HG03520 (cell line): ENCODE data around the gene ADNP2.

Source experiments
- ATAC-seq: cut with Tn5 transposase; IDR thresholded peaks from one replicate; pipeline ENCODE4 v1.9.1; 2021; ENCODE audit warnings: mild to moderate bottlenecking, moderate library complexity; ENCODE audit not compliant: unreplicated experiment

The ADNP2 gene, protein sequence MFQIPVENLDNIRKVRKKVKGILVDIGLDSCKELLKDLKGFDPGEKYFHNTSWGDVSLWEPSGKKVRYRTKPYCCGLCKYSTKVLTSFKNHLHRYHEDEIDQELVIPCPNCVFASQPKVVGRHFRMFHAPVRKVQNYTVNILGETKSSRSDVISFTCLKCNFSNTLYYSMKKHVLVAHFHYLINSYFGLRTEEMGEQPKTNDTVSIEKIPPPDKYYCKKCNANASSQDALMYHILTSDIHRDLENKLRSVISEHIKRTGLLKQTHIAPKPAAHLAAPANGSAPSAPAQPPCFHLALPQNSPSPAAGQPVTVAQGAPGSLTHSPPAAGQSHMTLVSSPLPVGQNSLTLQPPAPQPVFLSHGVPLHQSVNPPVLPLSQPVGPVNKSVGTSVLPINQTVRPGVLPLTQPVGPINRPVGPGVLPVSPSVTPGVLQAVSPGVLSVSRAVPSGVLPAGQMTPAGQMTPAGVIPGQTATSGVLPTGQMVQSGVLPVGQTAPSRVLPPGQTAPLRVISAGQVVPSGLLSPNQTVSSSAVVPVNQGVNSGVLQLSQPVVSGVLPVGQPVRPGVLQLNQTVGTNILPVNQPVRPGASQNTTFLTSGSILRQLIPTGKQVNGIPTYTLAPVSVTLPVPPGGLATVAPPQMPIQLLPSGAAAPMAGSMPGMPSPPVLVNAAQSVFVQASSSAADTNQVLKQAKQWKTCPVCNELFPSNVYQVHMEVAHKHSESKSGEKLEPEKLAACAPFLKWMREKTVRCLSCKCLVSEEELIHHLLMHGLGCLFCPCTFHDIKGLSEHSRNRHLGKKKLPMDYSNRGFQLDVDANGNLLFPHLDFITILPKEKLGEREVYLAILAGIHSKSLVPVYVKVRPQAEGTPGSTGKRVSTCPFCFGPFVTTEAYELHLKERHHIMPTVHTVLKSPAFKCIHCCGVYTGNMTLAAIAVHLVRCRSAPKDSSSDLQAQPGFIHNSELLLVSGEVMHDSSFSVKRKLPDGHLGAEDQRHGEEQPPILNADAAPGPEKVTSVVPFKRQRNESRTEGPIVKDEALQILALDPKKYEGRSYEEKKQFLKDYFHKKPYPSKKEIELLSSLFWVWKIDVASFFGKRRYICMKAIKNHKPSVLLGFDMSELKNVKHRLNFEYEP

DNA sequence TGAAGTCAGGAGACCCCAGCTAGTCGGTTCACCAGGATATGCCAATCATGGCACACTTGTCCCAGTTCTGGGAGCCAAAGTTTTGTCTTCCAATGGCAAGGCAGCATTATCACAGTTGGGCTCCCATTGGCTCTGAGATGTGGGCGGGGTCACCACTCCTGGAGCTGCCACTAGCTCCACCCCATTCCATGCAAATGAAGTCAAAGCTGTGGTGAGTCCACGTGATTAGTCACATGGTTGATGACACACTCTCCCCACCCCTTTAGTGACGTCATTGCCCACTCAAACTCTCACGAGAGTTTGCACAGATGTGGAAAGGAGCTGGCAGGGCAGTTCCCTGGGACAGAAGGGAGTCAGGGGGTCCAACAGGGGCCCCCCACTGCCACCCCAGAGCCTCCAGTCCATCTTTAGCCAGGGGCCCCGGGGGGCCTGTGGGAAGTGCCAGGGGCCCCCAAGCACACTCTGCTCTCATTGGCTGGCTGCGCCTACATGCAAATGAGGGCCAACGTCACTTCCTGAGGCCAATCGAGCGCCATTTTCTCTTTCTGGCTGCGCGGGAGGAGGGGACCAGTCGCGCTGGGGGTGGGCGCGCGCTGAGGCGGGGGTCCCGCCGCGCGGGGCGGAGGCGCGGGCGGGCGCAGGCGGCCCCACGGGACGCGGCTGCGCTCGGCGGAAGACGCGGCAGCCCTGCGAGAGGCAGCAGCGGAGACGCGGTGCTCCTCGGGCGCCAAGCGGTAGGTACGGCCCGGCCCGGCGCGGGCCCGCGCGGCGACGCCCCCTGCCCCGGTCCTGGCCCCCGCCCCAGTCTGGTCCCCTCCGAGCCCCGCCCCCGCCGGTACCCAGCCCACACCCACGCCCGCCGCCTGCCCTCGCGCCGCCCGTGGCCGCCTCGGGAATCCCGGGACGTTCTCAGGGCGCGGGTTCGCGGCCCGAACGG lies at the start of gene ADNP2:
ADNP2 (plus strand) TSS at position 524 of the 937 bp plus-strand sequence. CDS start 8,281 bp downstream, outside the sequence.
- ATAC-seq, result peak; percentile 63

DNA sequence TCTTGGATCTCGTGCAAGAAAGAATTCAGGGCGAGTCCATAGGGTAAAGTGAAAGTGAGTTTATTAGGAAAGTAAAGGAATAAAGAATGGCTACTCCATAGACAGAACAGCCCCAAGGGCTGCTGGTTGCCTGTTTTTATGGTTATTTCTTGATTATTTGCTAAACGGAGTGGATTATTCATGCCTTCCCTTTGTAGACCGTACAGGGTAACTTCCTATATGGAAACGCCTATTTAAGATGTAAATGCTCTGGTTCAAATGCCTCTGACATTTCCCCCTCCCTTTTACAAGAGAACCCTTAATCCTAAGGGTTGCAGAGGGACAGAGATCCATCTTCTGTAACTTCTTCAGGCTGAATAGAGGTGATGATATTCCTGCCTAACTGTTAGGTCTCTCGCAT lies 49.1 kb upstream of the ADNP2 start:
- no peak for ATAC-seq

- no peak for ATAC-seq
Measured at GRCh38 chr18:80065705-80066104, 43.4 kb upstream of the ADNP2 start.

- ATAC-seq, result no peak
Measured at GRCh38 chr18:80067321-80067720, 41.7 kb upstream of the ADNP2 start.

DNA sequence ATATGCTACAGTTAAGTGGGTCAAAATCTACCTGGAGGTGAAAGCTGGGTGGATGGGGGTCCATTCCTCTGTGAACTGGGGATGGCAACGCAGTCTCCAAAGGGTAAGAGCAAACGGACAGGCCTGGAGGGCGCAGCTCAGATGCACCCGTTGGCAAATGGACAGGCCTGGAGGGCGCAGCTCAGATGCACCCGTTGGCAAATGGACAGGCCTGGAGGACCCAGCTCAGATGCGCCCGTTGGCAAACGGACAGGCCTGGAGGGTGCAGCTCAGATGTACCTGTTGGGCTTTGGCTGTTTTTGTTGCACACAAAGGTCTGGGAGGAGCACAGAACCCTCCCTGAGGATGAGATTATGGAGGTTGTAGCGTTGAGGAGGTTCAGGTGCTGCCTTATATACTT lies 41.2 kb upstream of the ADNP2 start:
- ATAC-seq, result no peak

DNA sequence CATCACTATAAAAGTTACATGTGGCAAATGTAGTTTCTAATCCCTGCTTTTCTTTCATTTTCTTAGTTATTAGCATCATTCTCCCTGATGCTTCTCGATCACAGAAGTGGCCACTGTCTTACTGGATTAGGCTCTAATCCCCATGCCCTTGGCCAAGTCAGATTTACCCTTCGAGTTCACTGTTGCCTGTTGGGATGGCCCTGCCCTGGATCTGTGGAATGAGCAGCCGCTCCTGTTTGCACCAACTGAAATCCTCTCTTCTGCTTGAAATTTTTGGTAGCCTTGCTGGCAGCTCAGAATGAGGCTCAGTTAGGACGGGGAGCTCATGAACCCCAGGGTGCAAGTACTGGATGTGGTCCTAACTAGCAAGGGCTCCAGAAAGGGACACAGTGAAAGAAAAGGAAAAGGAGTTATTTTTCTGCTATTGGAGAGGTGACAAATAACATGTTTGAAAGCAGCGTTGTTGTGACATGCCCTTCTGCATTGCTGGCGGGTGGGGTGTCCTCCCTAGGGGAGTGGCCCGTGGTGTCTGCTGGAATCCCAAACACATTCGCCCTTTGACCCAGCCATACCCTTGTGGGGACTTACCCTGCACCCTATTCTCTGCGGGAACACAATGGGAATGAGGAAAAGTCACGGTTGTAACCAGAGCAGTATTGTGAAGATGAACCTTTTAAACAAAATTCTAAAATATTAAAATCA lies 40.3 kb upstream of the ADNP2 start:
- no peak for ATAC-seq

- ATAC-seq, result no peak
Measured at GRCh38 chr18:80070825-80071224, 38.2 kb upstream of the ADNP2 start.

DNA sequence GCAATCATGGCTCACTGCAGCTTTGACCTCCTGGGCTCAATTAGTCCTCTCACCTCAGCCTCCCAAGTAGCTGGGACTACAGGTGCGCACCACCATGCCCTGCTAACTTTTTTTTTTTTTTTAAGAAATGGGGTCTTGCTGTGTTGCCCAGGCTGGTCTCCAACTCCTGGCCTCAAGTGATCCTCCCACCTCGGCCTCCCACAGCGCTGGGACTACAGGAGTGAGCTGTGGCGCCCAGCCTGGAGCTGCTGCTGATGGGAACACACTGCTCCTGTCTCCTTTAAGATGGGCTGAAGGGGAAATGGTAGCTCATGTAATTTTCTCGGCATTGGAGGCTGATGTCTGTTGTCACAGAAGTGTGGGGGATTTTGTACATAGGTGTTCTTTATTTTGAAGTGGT lies 34.9 kb upstream of the ADNP2 start:
- no peak for ATAC-seq

DNA sequence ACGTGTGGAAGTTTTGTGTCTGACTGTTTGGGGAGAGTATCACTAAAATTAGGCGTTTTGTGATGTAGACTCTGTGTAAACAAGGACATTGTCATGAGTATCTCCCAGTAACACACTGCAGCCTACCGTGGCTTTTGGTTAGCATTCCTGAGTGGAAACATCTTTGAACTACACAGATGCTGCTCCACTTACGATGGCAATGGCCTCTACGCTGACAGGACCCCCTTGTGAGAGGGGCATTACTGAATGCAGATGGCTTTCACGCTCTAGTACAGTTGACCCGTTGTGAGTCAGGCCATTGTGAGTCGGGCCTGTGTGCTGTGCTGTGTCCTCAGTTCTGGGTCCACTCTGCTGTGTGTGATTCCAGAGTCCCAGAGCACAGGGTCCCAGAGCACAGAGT lies 34.4 kb upstream of the ADNP2 start:
- ATAC-seq, result no peak

GRCh38 chr18:80075940-80076339 lies 33.1 kb upstream of the ADNP2 start:
- ATAC-seq, result no peak

GRCh38 chr18:80076379-80076778 lies 32.7 kb upstream of the ADNP2 start:
- no peak for ATAC-seq

- ATAC-seq, result no peak
Measured at GRCh38 chr18:80077873-80078272, 31.2 kb upstream of the ADNP2 start.

DNA sequence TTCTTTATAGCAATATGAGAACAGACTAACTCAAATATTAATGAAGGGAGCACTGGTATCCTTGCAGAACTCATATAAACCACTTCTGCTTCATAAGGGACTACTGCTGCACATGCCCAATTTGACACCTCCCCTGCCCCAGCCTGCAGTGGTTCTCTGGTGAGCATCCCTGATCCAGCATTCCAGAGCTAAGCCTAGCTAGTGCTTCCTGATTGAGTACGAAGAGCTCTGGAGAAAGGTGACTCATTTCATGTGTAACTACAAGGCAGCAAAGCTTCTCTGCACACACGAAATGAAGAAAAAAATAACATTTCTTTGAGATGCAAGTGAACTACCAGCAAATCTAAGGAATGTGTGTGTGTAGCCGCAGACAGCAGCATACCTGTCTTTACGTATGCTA lies 22.8 kb upstream of the ADNP2 start:
- ATAC-seq, result no peak

DNA sequence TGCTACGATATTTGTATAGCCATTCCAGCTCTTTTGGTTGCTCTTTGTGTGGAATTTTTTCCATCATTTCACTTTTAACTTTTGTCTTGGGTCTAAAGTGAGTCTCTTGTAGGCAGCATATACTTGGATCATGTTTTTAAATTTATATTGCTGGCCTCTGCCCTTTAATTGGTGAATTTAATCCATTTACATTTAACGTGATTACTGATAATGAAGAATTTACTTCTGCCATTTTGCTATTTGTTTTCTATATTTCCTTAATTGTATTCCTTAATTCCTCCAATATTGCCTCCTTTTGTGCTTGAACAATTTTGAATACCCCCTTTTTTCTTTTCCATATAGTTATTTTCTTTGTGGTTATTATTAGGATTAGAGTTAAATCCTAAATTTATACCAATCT lies 21.0 kb upstream of the ADNP2 start:
- ATAC-seq, result no peak

DNA sequence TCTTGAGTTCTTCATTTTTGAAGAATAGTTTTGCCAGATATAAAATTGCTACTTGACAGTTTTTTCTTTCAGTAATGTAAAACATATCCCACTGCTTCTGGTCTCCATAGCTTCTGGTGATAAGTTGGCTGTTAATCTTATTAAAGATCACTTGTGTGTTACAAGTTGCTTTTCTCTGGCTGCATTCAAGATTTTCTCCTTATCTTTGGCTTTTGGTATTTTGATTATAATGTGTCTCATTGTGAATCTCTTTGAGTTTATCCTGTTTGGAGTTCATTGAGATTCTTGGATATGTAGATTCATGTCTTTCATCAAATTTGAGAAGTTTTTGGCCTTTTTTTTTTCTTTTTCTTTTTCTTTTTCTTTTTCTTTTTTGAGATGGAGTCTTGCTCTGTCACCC lies 20.2 kb upstream of the ADNP2 start:
- ATAC-seq, result no peak

DNA sequence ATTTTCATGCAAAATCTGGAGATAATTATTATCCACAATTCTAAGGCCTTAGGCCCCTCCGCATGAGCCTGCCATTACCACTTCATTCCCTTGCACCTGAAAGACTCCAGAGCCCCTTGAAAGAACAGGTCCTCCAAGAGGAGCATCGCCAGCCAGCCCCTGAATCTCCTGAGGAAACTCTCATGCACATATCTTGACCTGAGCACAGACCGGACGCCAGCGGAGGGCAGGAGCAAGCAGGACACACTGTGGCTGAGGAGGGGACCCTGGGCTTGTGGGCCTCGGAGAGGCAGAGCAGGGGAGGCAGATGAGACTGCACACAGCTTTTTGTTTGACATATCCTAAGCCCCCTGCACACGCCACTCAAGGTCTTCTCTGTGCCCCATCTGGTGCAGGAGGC lies 13.6 kb upstream of the ADNP2 start:
- no peak for ATAC-seq

- ATAC-seq, result no peak
Measured at GRCh38 chr18:80096032-80096565, 13.0 kb upstream of the ADNP2 start.

DNA sequence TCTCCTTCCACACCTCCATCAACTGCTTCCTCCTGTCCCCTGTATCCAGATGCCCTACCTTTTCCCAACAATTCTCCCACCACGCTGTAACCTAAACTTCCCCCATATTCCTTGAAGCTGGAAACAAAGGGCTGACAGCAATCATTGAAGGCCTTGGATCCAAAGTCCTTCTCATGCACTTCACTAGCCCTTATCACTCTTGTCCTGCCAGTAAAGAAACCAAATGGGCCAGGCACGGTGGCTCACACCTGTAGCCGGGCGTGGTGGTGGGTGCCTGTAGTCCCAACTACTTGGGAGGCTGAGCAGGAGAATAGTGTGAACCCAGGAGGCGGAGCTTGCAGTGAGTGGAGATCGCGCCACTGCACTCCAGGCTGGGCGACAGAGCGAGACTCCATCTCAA lies 11.9 kb upstream of the ADNP2 start:
- no peak for ATAC-seq

DNA sequence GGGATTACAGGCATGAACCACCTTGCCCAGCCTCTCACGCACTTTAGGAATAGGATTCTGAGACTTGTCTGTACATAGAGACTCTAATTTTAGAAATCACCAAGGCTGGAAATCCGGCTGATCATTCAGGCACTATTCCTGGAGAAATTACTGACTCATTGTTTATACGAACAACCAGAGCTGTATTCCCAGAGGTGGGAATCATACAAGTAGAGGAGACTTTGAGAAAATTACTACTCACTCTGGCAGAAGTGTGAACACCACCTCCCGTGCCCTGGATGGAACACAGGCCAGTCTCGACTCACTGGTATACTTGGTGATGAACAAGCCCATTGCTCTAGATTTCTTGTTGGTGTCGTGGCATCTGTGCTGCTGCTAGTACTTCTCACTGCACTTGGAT lies 5.8 kb upstream of the ADNP2 start:
- no peak for ATAC-seq

DNA sequence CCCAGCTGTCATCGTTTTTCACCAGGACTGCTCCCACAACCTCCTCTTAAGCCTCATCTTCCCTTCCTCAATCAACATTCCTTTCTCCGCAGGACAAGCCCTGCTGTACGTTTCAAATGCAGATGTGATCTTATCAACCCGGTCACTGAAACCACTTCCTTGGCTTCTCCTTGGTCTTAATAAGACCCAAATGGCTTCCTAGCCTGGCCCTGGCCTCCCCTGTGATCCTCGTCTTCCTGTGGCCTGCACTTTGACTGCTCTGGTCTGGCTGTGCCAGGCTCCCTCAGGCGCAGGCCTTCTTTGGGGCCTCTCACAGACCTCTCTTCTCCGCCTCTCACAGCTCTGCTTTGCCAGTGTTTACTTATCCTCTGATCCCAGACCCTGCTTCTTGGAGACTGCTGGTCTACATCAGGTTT lies 4.7 kb upstream of the ADNP2 start:
- ATAC-seq, result no peak
